Upper lobe of left lung (tissue), 6 donors: ENCODE data around the gene EXOC4. TPM values are rescaled to one million over a fixed set of nuclear protein-coding genes. Genes with fewer than 3 reads are reported as not detected.

Experiments used
- ATAC-seq, 2 donors: fragments of 200-7000 bp; cut with Tn5 transposase; one replicate each; pipeline ENCODE4 v1.9.1; 2022; ENCODE audit warnings: mild to moderate bottlenecking in 2 of 2, moderate library complexity in 2 of 2; ENCODE audit not compliant: low FRiP score in 2 of 2
- DNase-seq, 2 donors: peaks; one replicate each; pipeline ENCODE4 v3.0.0-alpha.2; 2019 to 2020
- H3K27ac ChIP-seq, 4 donors: fragments of 200-600 bp; sonication (generic); one replicate each; pipeline ENCODE4 v1.5.1; 2016 to 2019
- H3K27me3 ChIP-seq, 4 donors: fragments of 200-600 bp; sonication (generic); one replicate each; pipeline ENCODE4 v1.5.1; 2017 to 2019
- H3K36me3 ChIP-seq, 4 donors: fragments of 200-600 bp; sonication (generic); one replicate each; pipeline ENCODE4 v1.5.1; 2016 to 2019
- H3K4me1 ChIP-seq, 4 donors: fragments of 200-600 bp; sonication (generic); one replicate each; pipeline ENCODE4 v1.5.1; 2018 to 2019
- H3K4me3 ChIP-seq, 4 donors: fragments of 200-600 bp; sonication (generic); one replicate each; pipeline ENCODE4 v1.5.1; 2017 to 2019; ENCODE audit warnings: mild to moderate bottlenecking in 2 of 4, moderate library complexity in 1 of 4
- H3K9me3 ChIP-seq, 4 donors: fragments of 200-600 bp; sonication (generic); one replicate each; pipeline ENCODE4 v1.5.1; 2018 to 2019
- EP300 ChIP-seq, 4 donors: sonication (generic); formaldehyde crosslinking; IDR thresholded peaks; one replicate each; pipeline ENCODE4 v1.5.1; 2017; ENCODE audit warnings: antibody characterized with exemption in 4 of 4, control low read depth in 2 of 4
- POLR2A ChIP-seq, 4 donors: fragments of 450-650 bp; IDR thresholded peaks; one replicate each; pipeline ENCODE4 v1.5.1; 2016 to 2017; ENCODE audit warnings: antibody characterized with exemption in 4 of 4, mild to moderate bottlenecking in 2 of 4
- POLR2AphosphoS5 ChIP-seq, 2 donors: sonication (generic); formaldehyde crosslinking; IDR thresholded peaks; one replicate each; pipeline ENCODE4 v1.5.1; 2017; ENCODE audit warnings: antibody characterized with exemption in 2 of 2
- WGBS, 2 donors: methylation state at CpG; one replicate each; pipeline ENCODE4 v1.1.5; 2017 to 2018; 5-methylcytosine and 5-hydroxymethylcytosine counted together
- total RNA-seq, 6 donors: library from RNA; depleted of rRNA in 4 of 6; stranded (reverse); fragments of >200 nt in 4 of 6; gene quantifications; one replicate each; pipeline versions ENCODE4 v1.1.0 to v1.2.1, GENCODE V29; 2016 to 2021
- TF ChIP-seq, protein P1 (sequence below), 6 experiments: fragments of 450-650 bp in 4 of 6; fragments of 200-600 bp in 2 of 6; sonication (generic) in 2 of 6; IDR thresholded peaks; one replicate each; pipeline ENCODE4 v1.5.1; 2016 to 2019; ENCODE audit warnings: antibody characterized with exemption in 6 of 6
- donor health status: DM: no; HTN: no; CAD: no; lungs with moderate emphysema.
- donor health status: DM: no; HTN: yes; CAD: no; lungs with severe emphysema.

The EXOC4 gene
- total RNA-seq, 6 donors from 2014 or later = 56.3 to 325 (median 99.4) TPM

DNA sequence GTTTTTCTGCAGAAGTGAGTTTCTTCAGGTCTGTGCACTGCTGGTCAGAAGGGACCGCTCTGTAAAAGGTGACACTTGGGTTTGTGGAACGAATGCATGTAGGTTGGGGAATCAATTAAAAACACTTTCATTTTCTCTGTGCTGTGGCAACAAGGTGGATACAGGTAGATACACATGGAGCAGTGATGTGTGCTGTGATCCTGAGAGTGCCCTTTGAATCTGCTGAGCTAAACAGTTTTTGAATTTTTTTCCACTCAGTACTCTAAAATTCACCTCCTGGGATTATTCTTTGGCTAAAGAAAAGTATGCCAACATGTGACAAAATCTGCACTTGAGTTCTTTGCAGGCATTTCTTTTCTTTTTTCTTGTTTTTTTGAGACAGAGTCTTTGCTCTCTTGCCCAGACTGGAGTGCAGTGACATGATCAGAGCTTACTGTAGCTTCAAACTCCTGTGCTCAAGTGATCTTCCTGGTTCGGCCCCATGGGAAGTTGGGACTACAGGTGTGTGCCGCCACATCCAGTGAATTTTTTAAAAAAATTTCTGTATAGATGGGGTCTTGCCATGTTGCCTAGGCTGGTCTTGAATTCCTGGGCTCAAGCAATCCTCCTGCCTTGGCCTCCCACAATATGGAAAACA is 338.9 kb downstream of the EXOC4 start:
- Histone ChIP-seq H3K9me3 (no peaks in the 10 kb centered on the region), H3K4me1 (no peaks in the 10 kb centered on the region), H3K27me3 (no peaks in the 10 kb centered on the region), H3K36me3 (no peaks in the 10 kb centered on the region), H3K27ac (no peak overlapping the region), H3K4me3 (no peak overlapping the region)
- whole genome bisulfite sequencing, 2 donors = 93 to 97% methylated on average over 4 of the region's 4 CpGs
- no peak for TF ChIP-seq POLR2A (IDR thresholded peaks at IDR 0.05)
- no peak for TF ChIP-seq POLR2AphosphoS5 (IDR thresholded peaks at IDR 0.05)
- TF ChIP-seq EP300 (IDR thresholded peaks at IDR 0.05) = no peak
- TF ChIP-seq, protein P1, sequence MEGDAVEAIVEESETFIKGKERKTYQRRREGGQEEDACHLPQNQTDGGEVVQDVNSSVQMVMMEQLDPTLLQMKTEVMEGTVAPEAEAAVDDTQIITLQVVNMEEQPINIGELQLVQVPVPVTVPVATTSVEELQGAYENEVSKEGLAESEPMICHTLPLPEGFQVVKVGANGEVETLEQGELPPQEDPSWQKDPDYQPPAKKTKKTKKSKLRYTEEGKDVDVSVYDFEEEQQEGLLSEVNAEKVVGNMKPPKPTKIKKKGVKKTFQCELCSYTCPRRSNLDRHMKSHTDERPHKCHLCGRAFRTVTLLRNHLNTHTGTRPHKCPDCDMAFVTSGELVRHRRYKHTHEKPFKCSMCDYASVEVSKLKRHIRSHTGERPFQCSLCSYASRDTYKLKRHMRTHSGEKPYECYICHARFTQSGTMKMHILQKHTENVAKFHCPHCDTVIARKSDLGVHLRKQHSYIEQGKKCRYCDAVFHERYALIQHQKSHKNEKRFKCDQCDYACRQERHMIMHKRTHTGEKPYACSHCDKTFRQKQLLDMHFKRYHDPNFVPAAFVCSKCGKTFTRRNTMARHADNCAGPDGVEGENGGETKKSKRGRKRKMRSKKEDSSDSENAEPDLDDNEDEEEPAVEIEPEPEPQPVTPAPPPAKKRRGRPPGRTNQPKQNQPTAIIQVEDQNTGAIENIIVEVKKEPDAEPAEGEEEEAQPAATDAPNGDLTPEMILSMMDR (IDR thresholded peaks at IDR 0.05) = no peak
- no peak for ATAC-seq
- DNase-seq = no peak

- H3K36me3 ChIP-seq = no peaks in the 10 kb centered on the region
- no peak for DNase-seq
These were observed 340.7 kb downstream of the EXOC4 start for GRCh38 chr7:133593561-133593960.

GRCh38 chr7:133601617-133602016 is 348.7 kb downstream of the EXOC4 start:
- ATAC-seq (no peak), DNase-seq (no peak)
- H3K27me3 ChIP-seq = no peaks in the 10 kb centered on the region
- TF ChIP-seq EP300 (IDR thresholded peaks at IDR 0.05) (no peak), POLR2A (IDR thresholded peaks at IDR 0.05) (no peak)
- H3K36me3 ChIP-seq = no peaks in the 10 kb centered on the region
- no peaks in the 10 kb centered on the region for H3K4me1 ChIP-seq
- no peak overlapping the region for H3K27ac ChIP-seq
- H3K4me3 ChIP-seq = no peak overlapping the region
- 51 to 69% methylated on average over 2 of the region's 2 CpGs for WGBS, 2 donors
- no peaks in the 10 kb centered on the region for H3K9me3 ChIP-seq

More at GRCh38 chr7:133593561-133593960, 340.7 kb downstream of the EXOC4 start:
- no peaks in the 10 kb centered on the region for H3K4me1 ChIP-seq
- TF ChIP-seq POLR2AphosphoS5 (IDR thresholded peaks at IDR 0.05) (no peak), EP300 (IDR thresholded peaks at IDR 0.05) (no peak), POLR2A (IDR thresholded peaks at IDR 0.05) (no peak)
- TF ChIP-seq, protein P1 (IDR thresholded peaks at IDR 0.05) = no peak
- H3K27me3 ChIP-seq = no peaks in the 10 kb centered on the region
- no peak for ATAC-seq
- no peak overlapping the region for H3K27ac ChIP-seq
- H3K4me3 ChIP-seq = no peak overlapping the region
- no peaks in the 10 kb centered on the region for H3K9me3 ChIP-seq

DNA sequence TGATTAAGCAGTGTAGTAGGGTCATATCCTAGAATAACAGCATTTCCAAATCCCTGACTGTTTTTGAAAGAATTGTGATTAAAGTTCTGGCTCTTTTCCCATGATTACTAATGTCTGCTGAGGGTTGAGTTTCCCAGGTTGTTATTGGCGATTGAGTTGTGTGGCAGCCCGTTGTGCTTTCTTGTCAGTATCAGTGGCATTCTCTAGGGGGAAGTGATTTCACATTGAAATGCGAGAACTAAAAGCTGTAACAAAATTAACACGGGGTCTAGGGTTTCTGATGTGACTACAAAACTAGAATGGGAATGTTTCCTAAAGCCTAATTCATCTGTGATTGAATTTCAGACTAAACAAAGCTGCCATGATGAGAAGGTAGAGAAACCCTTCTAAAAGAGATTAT is 349.4 kb downstream of the EXOC4 start:
- no peak for TF ChIP-seq POLR2AphosphoS5 (IDR thresholded peaks at IDR 0.05)
- TF ChIP-seq, protein P1 (IDR thresholded peaks at IDR 0.05) = no peak
- no peak for TF ChIP-seq POLR2A (IDR thresholded peaks at IDR 0.05)
- TF ChIP-seq EP300 (IDR thresholded peaks at IDR 0.05) = no peak
- H3K4me3 ChIP-seq = no peak overlapping the region
- H3K27ac ChIP-seq = no peak overlapping the region
- no peaks in the 10 kb centered on the region for H3K4me1 ChIP-seq
- H3K27me3 ChIP-seq = no peaks in the 10 kb centered on the region
- DNase-seq (no peak), ATAC-seq (peak in 1 of 2 donors; percentile 46)
- WGBS, 2 donors = 82 to 83% methylated on average over 4 of the region's 4 CpGs
- no peaks in the 10 kb centered on the region for H3K9me3 ChIP-seq
- H3K36me3 ChIP-seq = no peaks in the 10 kb centered on the region

DNA sequence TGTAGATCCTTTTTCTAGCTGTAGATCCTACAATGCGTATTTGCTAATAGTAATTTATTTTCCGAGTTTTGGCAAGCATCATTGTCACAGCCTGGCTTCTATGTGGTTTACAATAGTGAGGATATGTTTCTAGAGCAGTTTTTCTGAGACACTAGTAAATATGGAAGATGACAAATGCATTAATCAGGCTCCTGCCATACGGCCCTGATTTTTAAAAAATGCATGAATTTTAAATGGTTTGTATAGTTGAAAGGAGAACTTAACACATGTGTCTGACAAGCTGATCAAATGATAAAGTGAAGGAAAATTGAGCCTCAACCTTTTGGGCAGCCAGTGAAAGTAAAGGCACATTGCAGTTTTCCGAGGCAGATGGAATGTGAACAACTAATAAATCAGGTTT is 354.1 kb downstream of the EXOC4 start:
- Histone ChIP-seq H3K27ac (no peak overlapping the region), H3K9me3 (no peaks in the 10 kb centered on the region), H3K27me3 (no peaks in the 10 kb centered on the region), H3K4me1 (no peaks in the 10 kb centered on the region), H3K4me3 (no peak overlapping the region), H3K36me3 (no peaks in the 10 kb centered on the region)
- TF ChIP-seq, protein P1 (IDR thresholded peaks at IDR 0.05) = no peak
- TF ChIP-seq POLR2A (IDR thresholded peaks at IDR 0.05) (no peak), POLR2AphosphoS5 (IDR thresholded peaks at IDR 0.05) (no peak), EP300 (IDR thresholded peaks at IDR 0.05) (no peak)
- DNase-seq (no peak), ATAC-seq (no peak)
- 89 to 93% methylated on average over 4 of the region's 4 CpGs for WGBS, 2 donors
